B cell (primary cell): Measurements from ENCODE around the gene SERPINE2. TPM values are rescaled to one million over a fixed set of nuclear protein-coding genes. Genes with fewer than 3 reads are reported as not detected.
"Not testable (repeated sequence)": the region's sequence is repeated elsewhere in the genome, so short reads cannot be mapped to it uniquely, and the experiment has no call there.

Experiments used
- ATAC-seq: fragments of 200-7000 bp; cut with Tn5 transposase; one replicate; pipeline ENCODE4 v1.10.0; 2021; ENCODE audit warnings: low read depth, mild to moderate bottlenecking, moderate number of reproducible peaks, moderate library complexity
- CTCF ChIA-PET: fragments of 350-600 bp; sonication (Branson Sonifier 250); formaldehyde crosslinking; loops from one replicate; lab custom pipeline; 2021; ENCODE audit warnings: antibody characterized with exemption, inconsistent platforms; lab: Charles Lee
- POLR2A ChIA-PET: fragments of 350-600 bp; sonication (Branson Sonifier 250); formaldehyde crosslinking; loops from one replicate; lab custom pipeline; 2021; ENCODE audit warnings: antibody characterized with exemption; lab: Charles Lee
- DNase-seq: peaks from one replicate; pipeline ENCODE4 v3.0.0; 2013
- H2AFZ ChIP-seq: 2 replicates; pipeline ENCODE4 v1.6.1; 2012; ENCODE audit warnings: mild to moderate bottlenecking, low read depth, low read length; ENCODE audit not compliant: insufficient read depth, poor library complexity, severe bottlenecking
- H3K27ac ChIP-seq, 2 donors: 1 replicate in 1 of 2; 2 replicates in 1 of 2; pipeline ENCODE4 v1.5.1; 2012 to 2013; ENCODE audit warnings: low read length in 2 of 2, mild to moderate bottlenecking in 2 of 2, moderate library complexity in 1 of 2
- H3K27me3 ChIP-seq, 4 experiments: fragments of 200-600 bp in 1 of 4; sonication (generic) in 1 of 4; replicated peaks in 1 of 4; 1 replicate in 2 of 4; 2 replicates in 2 of 4; pipeline versions ENCODE4 v1.6.1 to v1.7.0; 2013 to 2016; ENCODE audit warnings: low read length in 3 of 4, mild to moderate bottlenecking in 2 of 4, mixed read lengths in 1 of 4, moderate library complexity in 1 of 4; ENCODE audit not compliant: insufficient read depth in 4 of 4, control insufficient read depth in 3 of 4; ENCODE audit errors: control extremely low read depth in 1 of 4
- H3K36me3 ChIP-seq, 2 experiments: replicated peaks in 1 of 2; 1 replicate in 1 of 2; 2 replicates in 1 of 2; pipeline versions ENCODE4 v1.6.1 to v1.7.1; 2013; ENCODE audit warnings: low read length in 1 of 2; ENCODE audit not compliant: insufficient read depth in 2 of 2, control insufficient read depth in 1 of 2; ENCODE audit errors: control extremely low read depth in 1 of 2, extremely low read depth in 1 of 2
- H3K4me1 ChIP-seq, 2 donors: fragments of 200-600 bp in 1 of 2; sonication (generic) in 1 of 2; 1 replicate in 1 of 2; 2 replicates in 1 of 2; pipeline versions ENCODE4 v1.5.1 to v1.6.1; 2013 to 2017; ENCODE audit warnings: low read length in 2 of 2; ENCODE audit not compliant: control insufficient read depth in 2 of 2, insufficient read depth in 2 of 2
- H3K4me2 ChIP-seq: replicated peaks from 2 replicates; pipeline ENCODE3; 2012; ENCODE audit warnings: mild to moderate bottlenecking, low read depth, low read length; ENCODE audit not compliant: poor library complexity, severe bottlenecking
- H3K4me3 ChIP-seq, 5 experiments: fragments of 200-600 bp in 1 of 5; sonication (generic) in 1 of 5; 1 replicate in 3 of 5; 2 replicates in 2 of 5; pipeline versions ENCODE4 v1.5.1 to v1.7.0; 2011 to 2016; ENCODE audit warnings: low read length in 4 of 5, mild to moderate bottlenecking in 4 of 5, low read depth in 2 of 5, control low read depth in 1 of 5, moderate library complexity in 1 of 5; ENCODE audit not compliant: insufficient read depth in 1 of 5; ENCODE audit errors: control extremely low read depth in 1 of 5, extremely low read depth in 1 of 5
- H3K79me2 ChIP-seq: fragments of 200-600 bp; sonication (generic); one replicate; pipeline ENCODE4 v1.6.0; 2016; ENCODE audit warnings: low read length; ENCODE audit not compliant: control insufficient read depth, insufficient read depth
- H3K9ac ChIP-seq: fragments of 200-600 bp; sonication (generic); 2 replicates; pipeline ENCODE4 v1.6.1; 2017; ENCODE audit warnings: mild to moderate bottlenecking, low read length, moderate library complexity
- H3K9me3 ChIP-seq, 3 donors: one replicate each; pipeline versions ENCODE4 v1.6.1 to v1.7.1; 2013; ENCODE audit warnings: low read length in 2 of 3; ENCODE audit not compliant: control insufficient read depth in 2 of 3, insufficient read depth in 1 of 3; ENCODE audit errors: control extremely low read depth in 1 of 3
- H4K20me1 ChIP-seq: 2 replicates; pipeline ENCODE4 v1.6.0; 2012; ENCODE audit warnings: mild to moderate bottlenecking, low read length; ENCODE audit not compliant: insufficient read depth, control insufficient read depth, poor library complexity, severe bottlenecking
- H3K27ac Mint-ChIP-seq: one replicate; pipeline ENCODE4 v1.8.0; 2021; ENCODE audit warnings: mixed read lengths
- H3K27me3 Mint-ChIP-seq: one replicate; pipeline ENCODE4 v1.8.0; 2021; ENCODE audit warnings: mixed read lengths
- H3K4me1 Mint-ChIP-seq: one replicate; pipeline ENCODE4 v1.8.0; 2021; ENCODE audit warnings: mixed read lengths
- H3K4me3 Mint-ChIP-seq: one replicate; pipeline ENCODE4 v1.8.0; 2021; ENCODE audit warnings: mixed read lengths
- H3K9me3 Mint-ChIP-seq: one replicate; pipeline ENCODE4 v1.8.0; 2022; ENCODE audit warnings: mixed read lengths; ENCODE audit not compliant: insufficient read depth
- CTCF ChIP-seq: fragments of 200-600 bp; IDR thresholded peaks from one replicate; pipeline ENCODE4 v1.8.0; 2022; ENCODE audit warnings: antibody characterized with exemption, mild to moderate bottlenecking
- EZH2 ChIP-seq: IDR thresholded peaks from 2 replicates; pipeline ENCODE4 v1.6.1; 2012; ENCODE audit warnings: borderline replicate concordance, low read depth, mild to moderate bottlenecking, moderate library complexity, low read length; ENCODE audit not compliant: insufficient read depth, poor library complexity, severe bottlenecking
- WGBS: methylation state at CpG from one replicate; pipeline ENCODE4 v1.1.5; 2013; ENCODE audit warnings: missing lambda C conversion rate; ENCODE audit not compliant: insufficient coverage; 5-methylcytosine and 5-hydroxymethylcytosine counted together
- intact Hi-C: fragments of 100-400 bp; cut with micrococcal nuclease; formaldehyde crosslinking; loops from one replicate; pipeline ENCODE4 v1.10.0; 2022
- polyA plus RNA-seq: library from polyadenylated mRNA; depleted of rRNA; stranded (reverse); fragments of >200 nt; gene quantifications from 2 replicates; pipeline ENCODE4 v1.2.3, GENCODE V29; 2012
- total RNA-seq, 2 donors: library from RNA; stranded (reverse); fragments of 120-200 nt in 1 of 2; gene quantifications; 1 replicate in 1 of 2; 2 replicates in 1 of 2; pipeline versions ENCODE4 v1.2.3 to v1.2.4, GENCODE V29; 2013 to 2022

Gene SERPINE2
- total and polyA plus RNA-seq, 2 donors (not counting 1 experiment from before 2014, with no cell fraction given): 0.45 to 1.8 TPM

- no peak overlapping the region for H3K4me3 Mint-ChIP-seq
- no peak overlapping the region for H3K4me2 ChIP-seq
- no peaks in the 10 kb centered on the region for H3K27me3 ChIP-seq
- no peaks in the 10 kb centered on the region for H3K4me1 Mint-ChIP-seq
- no peak overlapping the region for H3K4me3 ChIP-seq
- intact Hi-C loops: no loop called here
- TF ChIP-seq EZH2 (no peak), CTCF (no peak)
- H3K9me3 Mint-ChIP-seq: no peaks in the 10 kb centered on the region
- ATAC-seq (no peak), DNase-seq (no peak)
- H2AFZ ChIP-seq: no peak overlapping the region
- H3K79me2 ChIP-seq: no peaks in the 10 kb centered on the region
- no peaks in the 10 kb centered on the region for H4K20me1 ChIP-seq
- POLR2A ChIA-PET: no interaction called here
- peaks cover 0 to 5% (median 0%) of the 10 kb centered on the region in 3 donors for H3K9me3 ChIP-seq
- H3K27me3 Mint-ChIP-seq: no peaks in the 10 kb centered on the region
- H3K36me3 ChIP-seq: no peaks in the 10 kb centered on the region
- H3K27ac Mint-ChIP-seq: no peak overlapping the region
- H3K9ac ChIP-seq: no peak overlapping the region
- CTCF ChIA-PET: interaction anchor here (1.7 to 2.9 kb wide), 2 partner anchors 10 to 280 kb away, joined by 5 to 28 read pairs; no protein-coding TSS in a partner anchor
- no peak overlapping the region for H3K27ac ChIP-seq
- H3K4me1 ChIP-seq: no peaks in the 10 kb centered on the region
- WGBS: 91% methylated on average over 14 of the region's 16 CpGs
Measured at GRCh38 chr2:224004105-224004695, 34.9 kb downstream of the SERPINE2 start.

GRCh38 chr2:224000662-224001061, 38.4 kb downstream of the SERPINE2 start:
- DNase-seq, H3K79me2 ChIP-seq, H3K4me3 ChIP-seq, intact Hi-C loops, H3K4me3 Mint-ChIP-seq, H3K9me3 Mint-ChIP-seq, H3K27ac ChIP-seq, H2AFZ ChIP-seq, H3K36me3 ChIP-seq, H3K27me3 Mint-ChIP-seq, H3K9ac ChIP-seq, H3K27me3 ChIP-seq, H3K27ac Mint-ChIP-seq, H3K4me2 ChIP-seq, POLR2A ChIA-PET, ATAC-seq, H3K4me1 Mint-ChIP-seq, H3K9me3 ChIP-seq, H3K4me1 ChIP-seq, H4K20me1 ChIP-seq: not testable (repeated sequence)
- 100% methylated on average over 1 of the region's 5 CpGs for WGBS
- CTCF ChIA-PET: interaction anchor here (0.7 to 2.1 kb wide), 2 partner anchors 7 to 282 kb away, joined by 3 to 8 read pairs; no protein-coding TSS in a partner anchor
